ENCODE data around the gene ERMARD.

ERMARD gene

DNA sequence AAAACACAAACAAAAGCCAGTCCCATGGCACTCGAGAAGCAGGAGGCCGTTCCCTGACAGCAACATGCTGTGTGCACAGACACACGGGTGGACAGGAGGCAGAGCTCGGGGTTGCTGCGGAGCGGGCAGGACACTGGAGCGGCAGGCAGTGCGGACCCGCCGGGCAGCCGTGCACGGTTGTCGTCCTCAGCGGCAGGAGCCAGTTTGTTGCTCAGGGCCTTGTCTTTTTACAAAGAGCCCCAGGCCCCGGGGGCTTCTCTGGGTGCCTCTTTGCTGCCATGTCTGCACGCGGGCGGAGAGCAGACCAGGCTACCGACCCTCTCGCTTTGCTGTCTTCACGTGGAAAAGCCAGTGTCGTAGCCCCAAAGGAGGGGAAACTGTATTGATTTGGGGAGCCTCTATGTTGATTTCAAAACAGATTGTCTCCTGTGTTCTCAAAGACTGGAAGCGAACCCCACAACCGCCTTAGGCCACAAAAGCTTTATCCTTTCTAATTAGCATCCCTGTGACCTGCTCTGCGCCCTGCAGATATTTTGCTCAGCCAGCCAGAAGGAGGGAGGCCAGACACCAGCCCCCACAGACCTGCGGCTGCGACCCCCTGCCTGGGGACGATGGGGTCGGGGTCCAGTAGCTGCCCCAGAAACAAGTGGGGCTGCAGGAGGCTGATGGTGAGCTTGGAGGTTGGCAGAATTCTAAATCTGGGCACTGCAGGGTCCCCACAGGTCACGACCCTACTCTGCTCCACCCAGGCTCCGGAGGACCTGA lies 50.2 kb downstream of the ERMARD start:
- no peak for DNase-seq (ENCODE audit: extremely low read depth in 1 of 2, low read depth in 1 of 2)

GRCh38 chr6:169802790-169803189 lies 51.4 kb downstream of the ERMARD start:
- no peak for DNase-seq (ENCODE audit: extremely low read depth in 1 of 2, low read depth in 1 of 2)

- no peak for DNase-seq (ENCODE audit: extremely low read depth in 1 of 2, low read depth in 1 of 2)
These were observed 51.9 kb downstream of the ERMARD start for GRCh38 chr6:169803271-169803811.

GRCh38 chr6:169803816-169804340 lies 52.5 kb downstream of the ERMARD start:
- no peak for DNase-seq (ENCODE audit: extremely low read depth in 1 of 2, low read depth in 1 of 2)

- DNase-seq (ENCODE audit: extremely low read depth in 1 of 2, low read depth in 1 of 2): no peak
These were observed 53.0 kb downstream of the ERMARD start for GRCh38 chr6:169804427-169804826.

DNA sequence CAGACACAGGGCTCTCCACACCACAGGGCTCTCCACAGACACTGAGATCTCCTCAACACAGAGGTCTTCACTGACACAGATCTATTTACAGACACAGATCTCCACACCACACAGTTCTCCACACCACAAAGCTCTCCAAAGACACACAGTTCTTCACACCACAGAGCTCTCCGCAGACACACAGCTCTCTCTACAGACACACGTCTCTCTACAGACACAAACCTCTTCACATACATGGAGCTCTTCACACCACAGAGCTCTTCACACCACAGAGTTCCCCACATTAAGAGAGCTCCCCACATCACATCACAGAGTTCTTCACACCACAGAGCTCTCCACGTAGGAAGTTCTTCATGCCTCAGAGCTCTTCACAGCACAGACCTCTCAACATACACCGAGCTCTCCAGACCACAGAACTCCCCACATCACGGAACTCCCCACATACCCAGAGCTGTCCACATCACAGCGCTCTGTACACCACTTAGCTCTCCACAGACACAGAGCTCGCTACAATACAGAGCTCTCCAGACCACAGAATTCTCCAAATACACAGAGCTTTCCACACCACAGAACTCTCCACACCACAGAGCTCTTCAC lies 53.9 kb downstream of the ERMARD start:
- no peak for DNase-seq (ENCODE audit: extremely low read depth in 1 of 2, low read depth in 1 of 2)

DNA sequence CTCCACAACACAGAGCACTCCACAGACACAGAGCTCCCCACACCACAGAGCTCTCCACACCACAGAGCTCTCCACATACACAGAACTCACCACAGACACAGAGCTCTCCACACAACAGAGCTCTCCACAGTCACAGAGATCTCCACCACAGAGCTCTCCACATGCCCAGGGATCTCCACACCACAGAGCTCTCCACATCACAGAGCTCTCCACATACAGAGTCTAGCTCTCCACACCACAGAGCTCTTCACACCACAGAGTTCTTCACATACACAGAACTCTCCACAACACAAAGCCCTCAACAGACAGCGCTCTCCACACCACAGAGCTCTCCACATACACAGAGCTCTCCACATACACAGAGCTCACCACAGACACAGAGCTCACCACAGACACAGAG lies 55.3 kb downstream of the ERMARD start:
- DNase-seq (ENCODE audit: extremely low read depth in 1 of 2, low read depth in 1 of 2): no peak

DNA sequence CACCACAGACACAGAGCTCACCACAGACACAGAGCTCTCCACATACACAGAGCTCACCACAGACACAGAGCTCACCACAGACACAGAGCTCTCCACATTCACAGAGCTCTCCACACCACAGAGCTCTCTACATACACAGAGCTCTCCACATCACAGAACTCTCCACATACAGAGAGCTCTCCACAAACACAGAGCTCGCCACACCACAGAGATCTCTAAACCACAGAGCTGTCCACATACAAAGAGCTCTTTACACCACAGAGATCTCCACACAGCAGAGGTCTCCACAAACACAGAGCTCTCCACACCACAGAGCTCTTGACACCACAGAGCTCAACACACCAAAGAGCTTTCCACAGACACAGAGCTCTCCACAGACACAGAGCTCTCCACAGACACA lies 55.8 kb downstream of the ERMARD start:
- DNase-seq (ENCODE audit: extremely low read depth in 1 of 2, low read depth in 1 of 2): no peak

DNA sequence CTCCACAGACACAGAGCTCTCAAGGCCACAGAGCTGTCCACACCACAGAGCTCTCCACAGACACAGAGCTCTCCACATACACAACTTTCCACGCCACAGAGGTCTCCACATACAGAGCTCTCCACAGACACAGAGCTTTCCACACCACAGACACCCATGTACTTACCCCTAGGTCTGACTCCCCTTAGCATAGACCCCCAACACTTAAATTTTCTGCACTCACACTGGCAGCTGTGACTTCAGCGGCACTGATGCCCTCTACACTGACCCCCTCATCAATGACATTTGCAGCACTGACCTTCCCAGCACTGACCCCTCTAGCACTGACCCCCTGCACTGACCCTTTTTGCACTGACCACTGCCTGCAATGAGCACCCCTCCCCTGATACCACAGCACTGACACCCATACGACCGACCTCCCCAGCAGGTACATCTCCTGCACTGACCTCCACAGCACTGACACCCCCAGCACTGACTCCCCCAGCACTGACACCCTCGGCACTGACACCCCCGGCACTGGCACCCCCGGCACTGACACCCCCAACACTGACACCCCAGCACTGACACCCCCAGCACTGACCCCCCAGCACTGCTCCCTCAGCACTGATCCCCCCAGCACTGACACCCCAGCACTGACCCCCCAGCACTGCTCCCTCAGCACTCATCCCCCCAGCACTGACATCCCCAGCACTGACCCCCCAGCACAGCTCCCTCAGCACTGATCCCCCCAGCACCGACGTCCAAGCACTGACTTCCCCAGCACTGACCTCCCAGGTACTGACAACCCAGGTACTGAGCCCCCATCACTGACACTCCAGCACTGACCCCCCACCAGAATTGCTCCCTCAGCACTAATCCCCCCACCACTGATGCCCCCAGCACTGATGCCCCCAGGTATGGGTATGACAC lies 56.5 kb downstream of the ERMARD start:
- no peak for DNase-seq (ENCODE audit: extremely low read depth in 1 of 2, low read depth in 1 of 2)

DNA sequence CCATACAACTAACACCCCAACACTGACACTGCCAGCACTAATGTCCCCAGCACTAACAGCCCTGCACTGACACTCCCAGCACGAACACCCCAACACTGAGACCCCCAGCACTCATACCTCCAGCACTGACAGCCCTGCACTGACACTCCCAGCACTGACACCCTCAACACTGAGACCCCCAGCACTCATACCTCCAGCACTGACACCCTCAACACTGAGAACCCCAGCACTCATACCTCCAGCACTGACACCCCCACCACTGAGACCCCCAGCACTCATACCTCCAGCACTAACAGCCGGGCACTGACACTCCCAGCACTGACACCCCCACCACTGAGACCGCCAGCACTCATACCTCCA lies 57.2 kb downstream of the ERMARD start:
- DNase-seq (ENCODE audit: extremely low read depth in 1 of 2, low read depth in 1 of 2): no peak

DNA sequence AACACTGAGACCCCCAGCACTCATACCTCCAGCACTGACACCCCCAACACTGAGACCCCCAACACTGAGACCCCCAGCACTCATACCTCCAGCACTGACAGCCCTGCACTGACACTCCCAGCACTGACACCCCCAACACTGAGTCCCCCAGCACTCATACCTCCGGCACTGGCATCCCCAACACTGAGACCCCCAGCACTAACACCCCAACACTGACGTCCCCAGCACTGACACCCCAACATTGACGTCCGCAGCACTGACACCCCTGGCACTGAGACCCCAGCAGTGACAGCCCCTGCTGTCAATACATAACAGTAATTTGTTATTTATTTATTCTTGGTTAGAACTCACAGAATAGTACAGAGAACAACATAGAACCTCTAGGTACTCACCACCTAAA lies 58.0 kb downstream of the ERMARD start:
- no peak for DNase-seq (ENCODE audit: extremely low read depth in 1 of 2, low read depth in 1 of 2)

GRCh38 chr6:169810066-169810989 lies 58.9 kb downstream of the ERMARD start:
- no peak for DNase-seq (ENCODE audit: extremely low read depth in 1 of 2, low read depth in 1 of 2)

DNA sequence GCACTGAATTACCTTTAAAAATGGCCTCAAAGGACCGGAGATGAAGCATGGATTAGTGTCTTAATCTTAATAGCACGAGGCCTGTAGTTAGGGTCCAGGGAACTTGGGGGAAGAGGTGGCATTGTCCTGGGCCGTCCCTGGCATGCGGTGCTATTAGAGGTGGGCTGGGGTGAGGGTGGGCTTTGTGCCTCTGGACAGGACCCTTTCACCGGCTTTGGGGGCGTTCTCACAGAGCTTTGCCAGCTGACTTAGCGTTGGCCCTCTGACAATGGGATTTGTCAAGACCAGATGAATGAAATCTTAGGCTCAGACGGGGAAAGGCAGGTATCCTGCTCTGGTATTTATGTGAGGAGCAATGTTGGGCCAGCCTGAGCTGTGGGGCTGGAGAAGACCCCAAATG lies 59.6 kb downstream of the ERMARD start:
- no peak for DNase-seq (ENCODE audit: extremely low read depth in 1 of 2, low read depth in 1 of 2)

DNA sequence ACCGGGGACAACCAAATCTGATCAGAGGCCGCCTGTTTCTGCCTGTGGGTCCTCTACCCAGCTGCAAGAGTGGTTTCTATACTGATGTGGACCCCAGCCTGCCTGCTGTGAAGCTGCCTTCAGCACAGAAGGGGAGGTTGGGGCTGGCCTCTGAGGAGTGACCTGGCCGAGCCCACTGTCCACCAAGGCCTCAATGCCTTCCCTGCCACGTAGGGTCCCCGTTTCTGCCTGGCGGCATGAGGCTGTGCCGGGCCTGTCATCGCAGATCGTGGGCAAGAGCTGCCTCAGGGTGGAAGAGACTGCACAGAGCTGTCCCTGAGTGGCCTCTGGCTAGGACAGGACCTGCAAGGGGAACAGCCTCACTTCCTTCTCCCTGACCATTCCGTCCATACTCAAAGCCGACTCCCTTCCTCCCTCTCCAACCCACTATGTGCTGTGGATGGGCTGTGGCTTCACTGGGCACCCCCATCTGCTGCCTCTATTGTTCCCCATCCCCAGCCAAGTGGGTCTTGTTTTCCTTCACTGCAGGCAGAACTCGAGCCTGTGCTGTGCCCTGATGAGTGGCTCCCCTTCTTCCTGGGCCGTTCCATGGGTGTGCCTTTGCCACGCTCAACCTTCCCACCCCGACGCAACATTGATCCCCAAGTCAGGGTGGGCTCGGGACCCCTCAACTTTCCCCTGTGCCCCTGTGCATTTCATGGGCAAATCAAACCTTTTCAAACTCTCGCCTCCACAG lies 60.3 kb downstream of the ERMARD start:
- no peak for DNase-seq (ENCODE audit: extremely low read depth in 1 of 2, low read depth in 1 of 2)

GRCh38 chr6:169812257-169812644 lies 60.8 kb downstream of the ERMARD start:
- DNase-seq (ENCODE audit: extremely low read depth in 1 of 2, low read depth in 1 of 2): no peak

- DNase-seq (ENCODE audit: extremely low read depth in 1 of 2, low read depth in 1 of 2): no peak
These were observed 62.5 kb downstream of the ERMARD start for GRCh38 chr6:169813969-169814368.

GRCh38 chr6:169816054-169816453 lies 64.6 kb downstream of the ERMARD start:
- no peak for DNase-seq (ENCODE audit: extremely low read depth in 1 of 2, low read depth in 1 of 2)

- no peak for DNase-seq (ENCODE audit: extremely low read depth in 1 of 2, low read depth in 1 of 2)
These were observed 65.6 kb downstream of the ERMARD start for GRCh38 chr6:169816975-169817374.

GRCh38 chr6:169820358-169820757 lies 68.9 kb downstream of the ERMARD start:
- DNase-seq (ENCODE audit: extremely low read depth in 1 of 2, low read depth in 1 of 2): no peak

GRCh38 chr6:169824021-169824420 lies 72.6 kb downstream of the ERMARD start:
- DNase-seq (ENCODE audit: extremely low read depth in 1 of 2, low read depth in 1 of 2): no peak
